NCI-H146 (cell line): Measurements from ENCODE around the gene ARHGAP20.
"Not testable (repeated sequence)": the region's sequence is repeated elsewhere in the genome, so short reads cannot be mapped to it uniquely, and the experiment has no call there.

Experiments used
- DNase-seq: peaks from one replicate; lab custom pipeline; 2025; lab: John Stamatoyannopoulos, UW

The ARHGAP20 gene

DNA sequence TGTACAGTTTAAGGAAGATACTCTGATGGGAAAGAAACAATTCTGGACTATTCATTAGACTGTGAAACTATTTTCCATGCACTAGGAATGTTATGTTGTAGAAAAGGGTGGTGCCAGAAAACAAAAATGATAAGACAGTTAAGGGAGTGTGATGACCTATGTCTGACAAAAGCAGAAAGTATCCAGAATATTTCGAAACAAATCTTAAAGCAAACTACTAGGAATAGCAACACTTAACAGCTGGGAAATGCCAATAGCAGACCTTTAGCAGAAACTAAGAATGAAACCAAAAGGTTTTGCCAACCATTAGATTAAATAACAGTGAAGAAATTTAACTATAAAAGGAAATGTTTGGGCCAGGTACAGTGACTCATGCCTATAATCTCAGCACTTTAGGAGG lies 3.3 kb upstream of the ARHGAP20 start:
- DNase-seq = no peak

DNA sequence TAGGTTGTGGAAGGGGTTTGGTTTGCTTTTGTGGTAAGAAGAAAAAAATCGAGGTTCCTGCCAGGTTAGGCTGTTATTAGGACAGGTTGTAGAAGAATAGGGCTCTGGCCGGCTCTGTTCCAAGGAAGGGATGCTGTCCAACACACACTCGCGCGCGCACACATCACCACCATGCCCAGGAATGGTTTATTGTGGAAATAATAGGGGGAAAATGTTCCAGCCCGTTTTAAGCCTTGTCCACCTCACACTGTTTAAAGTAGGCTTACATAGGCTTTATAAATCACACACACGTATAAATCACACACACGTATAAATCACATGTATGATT lies 1.2 kb upstream of the ARHGAP20 start:
- no peak for DNase-seq

DNA sequence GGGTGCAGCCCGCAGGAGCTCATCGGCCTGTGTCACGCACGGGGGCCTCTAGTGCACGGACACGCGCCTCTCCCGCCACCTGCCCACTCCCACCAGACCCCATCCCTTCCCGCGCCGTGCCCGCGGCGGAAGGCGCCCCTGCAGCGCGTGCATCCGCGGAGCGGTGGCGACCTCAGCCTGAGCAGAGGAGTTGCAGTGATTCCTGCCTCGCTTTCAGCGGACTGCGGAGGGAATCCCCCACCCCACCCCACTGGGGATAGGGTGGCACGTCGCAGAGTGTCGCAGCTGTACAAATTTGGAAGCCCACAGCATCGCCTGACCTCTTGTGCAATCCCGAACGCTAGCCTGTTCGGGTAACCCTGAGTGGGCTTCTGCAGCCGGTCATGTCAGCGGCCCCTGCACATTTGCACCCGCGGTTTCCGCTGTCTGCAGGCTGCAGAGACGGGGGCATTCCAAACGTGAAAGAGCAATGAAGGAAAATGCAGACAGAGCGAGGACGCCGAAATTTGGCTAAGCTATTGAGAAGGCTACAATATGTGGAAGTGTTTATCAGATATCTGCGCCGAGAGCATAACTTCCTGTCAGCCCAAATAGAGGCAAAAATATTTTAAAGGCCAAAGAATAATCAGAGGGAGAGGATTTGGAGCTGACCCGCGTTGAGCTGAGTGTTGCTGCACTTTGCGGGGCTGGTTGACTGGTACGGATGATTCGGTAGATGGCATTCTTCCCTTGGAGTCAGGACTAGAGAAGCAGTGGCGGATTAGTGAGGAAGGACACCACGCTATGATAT lies 617 bp upstream of the ARHGAP20 start:
- peak; percentile 43 for DNase-seq

GRCh38 chr11:110711448-110711775 lies 825 bp downstream of the ARHGAP20 start:
- DNase-seq = no peak

DNA sequence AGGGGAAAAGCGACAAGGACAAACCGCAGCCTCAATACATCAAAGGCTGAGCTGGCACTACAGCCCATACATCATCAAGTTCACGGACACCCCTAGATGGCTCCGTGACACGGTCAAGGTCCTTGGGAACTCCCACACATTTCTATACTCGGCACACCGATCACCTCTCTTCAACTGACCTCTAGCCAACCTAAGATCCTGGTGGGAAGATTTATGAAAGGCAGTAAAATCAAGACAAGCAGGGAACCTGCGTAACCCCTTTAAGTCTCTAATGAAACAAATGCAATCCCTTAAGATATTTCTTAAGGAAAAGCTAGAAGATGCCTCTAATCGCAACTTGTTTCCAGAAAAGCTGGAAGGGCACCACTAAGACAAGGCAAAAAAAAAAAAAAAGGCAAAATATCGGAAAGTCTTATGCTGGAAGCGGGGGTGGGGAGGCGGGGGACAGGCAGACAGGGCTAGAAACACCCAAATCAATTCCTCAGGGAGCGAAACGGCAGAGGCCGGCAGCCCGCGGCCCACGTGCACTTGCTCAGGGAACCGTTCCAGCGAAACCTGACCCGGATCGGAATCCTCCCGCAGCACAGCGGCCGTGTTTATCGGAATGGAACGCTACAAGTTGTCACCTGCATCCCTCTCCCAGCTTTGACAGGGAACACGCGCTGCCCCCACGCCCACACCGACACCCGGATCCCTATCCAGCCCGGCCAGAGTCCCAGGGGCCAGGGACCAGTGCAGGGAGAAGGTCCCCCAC lies 1.4 kb downstream of the ARHGAP20 start:
- peak; percentile 31 for DNase-seq

DNA sequence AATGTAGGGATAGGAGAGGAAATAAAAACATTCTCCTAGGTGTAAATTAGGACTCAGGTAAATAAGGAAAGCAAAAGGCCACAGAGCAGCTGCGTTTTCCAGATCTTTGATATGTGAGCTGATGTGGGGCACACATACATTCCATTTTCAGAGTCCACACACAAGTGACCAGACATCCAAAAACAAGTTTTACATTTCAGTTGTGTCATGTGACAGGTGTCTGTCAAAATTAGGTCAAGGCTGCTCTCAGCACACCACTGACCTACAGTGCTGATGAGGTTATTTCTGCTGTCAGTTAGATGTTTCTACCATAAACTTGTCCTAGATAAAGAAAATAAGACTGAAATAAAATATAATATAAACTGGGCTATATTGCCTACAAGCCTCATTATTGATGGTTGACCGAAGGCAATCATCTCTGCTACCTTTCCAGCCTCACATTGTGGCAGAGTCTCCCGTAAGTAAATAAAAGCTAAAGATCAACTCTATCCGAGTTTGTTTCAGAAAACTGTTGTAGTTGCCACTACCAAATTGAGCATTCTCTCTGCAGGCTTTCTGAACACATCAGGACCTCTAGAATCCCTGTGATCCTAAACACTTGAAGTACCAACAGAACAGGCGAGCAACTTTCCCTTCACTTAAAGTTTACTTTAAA lies 7.9 kb downstream of the ARHGAP20 start:
- no peak for DNase-seq

DNA sequence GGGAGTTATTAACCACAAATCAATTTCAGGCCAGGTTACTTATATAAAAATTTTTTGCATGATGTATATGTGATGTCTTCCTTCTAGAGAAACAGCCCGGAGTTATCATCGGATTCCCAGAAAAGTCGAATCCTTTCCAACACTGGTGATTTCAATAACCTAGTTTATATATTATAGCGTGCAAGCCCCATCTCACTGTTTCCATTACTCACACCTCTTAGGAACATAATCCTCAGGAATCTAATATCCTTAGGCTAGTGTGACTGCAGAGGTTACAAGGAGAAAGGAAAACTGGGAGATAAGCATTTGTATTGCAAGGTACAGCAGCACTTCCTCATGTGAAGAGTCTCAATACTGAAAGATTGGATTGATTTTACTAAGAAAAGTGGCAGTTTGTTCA lies 20.3 kb downstream of the ARHGAP20 start:
- DNase-seq = no peak

DNA sequence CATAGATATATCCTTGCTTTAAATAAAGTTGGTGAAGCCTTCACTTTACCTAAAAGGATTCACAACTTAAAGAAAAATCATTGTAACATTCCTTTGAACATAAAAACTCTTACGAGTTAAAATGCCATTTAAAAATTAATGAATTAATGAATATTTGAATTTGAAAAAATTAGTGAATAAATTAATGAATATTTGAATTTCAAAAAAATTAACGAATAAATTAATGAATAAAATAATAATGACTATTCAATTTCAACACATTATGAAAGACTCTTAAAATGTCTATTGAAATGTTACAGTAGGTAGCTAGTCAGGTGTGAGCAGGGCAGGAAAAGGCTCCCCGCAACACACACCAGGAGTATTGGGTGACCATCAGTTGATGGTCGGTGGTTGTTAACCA lies 22.9 kb downstream of the ARHGAP20 start:
- no peak for DNase-seq

DNA sequence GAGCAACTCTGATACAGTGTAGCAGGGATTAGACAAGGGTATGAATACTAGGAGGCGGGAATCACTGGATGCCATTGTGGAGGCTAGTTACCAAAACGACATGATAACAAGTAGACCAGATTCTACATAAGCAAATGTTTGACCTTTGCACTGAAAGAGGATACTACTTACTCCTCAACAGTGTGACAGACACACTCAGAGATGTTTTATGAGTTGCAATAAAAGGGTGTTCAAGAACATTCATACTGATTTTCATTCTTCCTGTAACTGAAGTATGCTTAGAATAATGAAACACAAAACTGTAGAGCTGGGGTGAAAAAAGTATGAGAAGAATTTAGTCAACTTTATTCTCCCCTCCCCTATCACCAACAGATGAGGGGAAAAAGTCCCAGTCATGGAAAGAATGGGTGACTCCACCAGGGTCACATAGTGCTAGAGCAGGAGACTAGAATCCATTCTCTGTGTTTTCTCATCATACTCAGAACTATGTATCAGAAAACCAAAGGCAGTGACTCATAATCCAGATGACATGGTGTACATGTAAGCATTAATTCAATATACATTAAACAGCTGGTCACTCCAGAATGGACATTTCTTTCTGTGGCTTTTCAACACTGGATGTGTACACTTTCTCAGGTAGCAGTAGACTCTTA lies 32.8 kb downstream of the ARHGAP20 start:
- DNase-seq = no peak

GRCh38 chr11:110675548-110675947 lies 36.7 kb downstream of the ARHGAP20 start:
- no peak for DNase-seq

GRCh38 chr11:110665689-110666465 lies 46.4 kb downstream of the ARHGAP20 start:
- DNase-seq = no peak

- DNase-seq = no peak
These were observed 56.3 kb downstream of the ARHGAP20 start for GRCh38 chr11:110655967-110656366.

DNA sequence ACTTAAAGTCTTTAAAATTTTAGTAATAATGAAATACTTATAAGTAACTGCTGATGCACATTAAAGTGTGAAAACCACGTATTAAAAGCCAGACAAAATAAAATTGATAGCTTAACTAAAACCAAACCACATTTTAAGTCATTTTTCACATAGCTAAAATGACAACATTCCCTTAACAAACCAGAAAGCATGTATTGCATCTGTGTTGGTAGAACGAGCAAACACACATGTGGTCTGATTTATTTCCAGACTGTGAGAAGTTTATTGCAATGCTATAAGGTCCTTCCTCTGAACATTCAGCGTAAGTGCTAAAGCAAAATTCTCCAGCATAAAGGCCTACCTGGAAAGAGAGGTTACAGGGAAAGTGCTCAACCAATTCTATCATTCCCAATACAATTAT lies 57.8 kb downstream of the ARHGAP20 start:
- no peak for DNase-seq

GRCh38 chr11:110645253-110645652 lies 67.0 kb downstream of the ARHGAP20 start:
- no peak for DNase-seq

DNA sequence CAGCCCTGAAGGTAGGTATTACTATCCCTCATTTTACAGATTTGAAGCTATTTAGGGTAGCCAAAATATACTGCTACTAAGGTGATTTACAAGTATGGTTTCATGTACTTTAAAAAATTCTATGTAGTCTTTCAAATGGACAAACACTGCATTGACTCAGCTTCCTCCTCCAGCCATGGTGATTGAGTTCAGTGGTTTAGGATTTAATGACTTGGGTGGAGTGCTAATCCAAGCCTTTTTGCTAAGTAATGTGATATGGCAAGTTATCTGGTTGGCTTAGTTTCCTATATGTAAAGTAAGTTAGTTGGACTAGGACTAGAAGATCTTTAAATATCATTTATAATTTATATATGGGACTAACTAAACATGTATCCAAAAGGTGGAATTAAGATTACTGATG lies 77.9 kb downstream of the ARHGAP20 start:
- DNase-seq = no peak

- DNase-seq = no peak
These were observed 80.7 kb downstream of the ARHGAP20 start for GRCh38 chr11:110631551-110631950.

- no peak for DNase-seq
These were observed 82.6 kb downstream of the ARHGAP20 start for GRCh38 chr11:110629594-110629993.

- no peak for DNase-seq
These were observed 90.4 kb downstream of the ARHGAP20 start for GRCh38 chr11:110621826-110622225.

DNA sequence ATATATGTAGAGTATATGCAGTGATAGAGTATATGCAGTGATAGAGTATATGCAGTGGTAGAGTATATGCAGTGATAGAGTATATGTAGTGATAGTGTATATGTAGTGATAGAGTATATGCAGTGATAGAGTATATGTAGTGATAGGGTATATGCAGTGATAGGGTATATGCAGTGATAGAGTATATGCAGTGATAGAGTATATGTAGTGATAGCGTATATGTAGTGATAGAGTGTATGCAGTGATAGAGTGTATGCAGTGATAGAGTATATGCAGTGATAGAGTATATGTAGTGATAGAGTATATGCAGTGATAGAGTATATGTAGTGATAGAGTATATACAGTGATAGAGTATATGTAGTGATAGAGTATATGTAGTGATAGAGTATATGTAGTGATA lies 92.9 kb downstream of the ARHGAP20 start:
- not testable (repeated sequence) for DNase-seq

- DNase-seq = no peak
These were observed 98.2 kb downstream of the ARHGAP20 start for GRCh38 chr11:110614031-110614430.

DNA sequence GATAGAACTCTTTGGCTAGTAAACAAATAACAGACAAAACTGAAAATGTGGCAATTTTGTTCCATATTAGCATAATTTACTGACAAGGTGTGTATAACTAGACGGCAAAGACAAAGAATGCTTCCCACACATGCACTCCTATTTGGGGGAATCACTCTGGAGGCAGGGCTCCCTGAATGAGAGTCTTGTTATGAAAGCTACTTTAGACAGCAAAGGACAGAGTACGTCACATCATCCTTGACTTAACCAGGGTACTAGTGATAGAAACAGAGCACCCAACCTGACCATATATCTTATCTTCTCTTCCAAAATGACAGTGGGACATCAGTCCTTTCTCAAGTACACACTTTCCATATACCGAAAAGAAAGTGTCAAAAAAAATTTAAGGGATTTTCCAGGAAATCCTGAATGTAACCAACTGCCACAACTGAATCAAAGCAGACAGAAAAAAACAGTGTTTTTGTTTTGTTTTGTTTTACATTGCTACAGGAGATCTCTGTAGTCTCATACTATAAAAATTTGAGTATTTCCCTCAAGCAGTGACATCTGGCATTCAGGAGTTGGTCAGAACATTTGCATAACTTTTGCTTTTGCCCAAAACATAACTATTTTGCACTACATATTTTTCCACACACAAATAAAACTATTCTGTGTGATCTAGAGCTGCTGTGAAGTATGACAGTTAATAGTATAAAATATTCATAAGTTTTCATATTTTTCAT lies 98.9 kb downstream of the ARHGAP20 start:
- no peak for DNase-seq
